Liver (tissue), 3 donors: ENCODE measurements around the gene BLM.

ENCODE experiments used
- CTCF ChIP-seq: fragments of 150-350 bp; IDR thresholded peaks from 2 replicates; pipeline ENCODE4 v1.5.1; 2017; ENCODE audit warnings: improper control_type of control experiment, low read depth, low read length; ENCODE audit not compliant: missing input control
- JUND ChIP-seq, 2 donors: IDR thresholded peaks; 2 replicates each; pipeline ENCODE4 v1.6.1; 2016; ENCODE audit warnings: antibody characterized with exemption in 2 of 2
- NR2F2 ChIP-seq: IDR thresholded peaks from 2 replicates; pipeline ENCODE4 v1.6.1; 2016; ENCODE audit warnings: antibody characterized with exemption
- RAD21 ChIP-seq, 2 donors: IDR thresholded peaks; 2 replicates each; pipeline ENCODE4 v1.6.1; 2016; ENCODE audit warnings: antibody characterized with exemption in 2 of 2, mild to moderate bottlenecking in 2 of 2
- RXRA ChIP-seq, 2 donors: IDR thresholded peaks; 2 replicates each; pipeline ENCODE4 v1.6.1; 2017 to 2018; ENCODE audit warnings: antibody characterized with exemption in 2 of 2, mild to moderate bottlenecking in 1 of 2
- SP1 ChIP-seq: IDR thresholded peaks from 2 replicates; pipeline ENCODE4 v1.6.1; 2018; ENCODE audit warnings: antibody characterized with exemption, mild to moderate bottlenecking
- TAF1 ChIP-seq: conservative IDR thresholded peaks from 2 replicates; pipeline ENCODE4 v1.6.1; 2016; ENCODE audit warnings: antibody characterized with exemption, mild to moderate bottlenecking
- YY1 ChIP-seq: IDR thresholded peaks from 2 replicates; pipeline ENCODE4 v1.6.1; 2016; ENCODE audit warnings: antibody characterized with exemption, mild to moderate bottlenecking
- TF ChIP-seq, protein P1 (sequence below): IDR thresholded peaks from 2 replicates; pipeline ENCODE4 v1.6.1; 2016; ENCODE audit warnings: antibody characterized with exemption
- TF ChIP-seq, protein P2 (sequence below): IDR thresholded peaks from 2 replicates; pipeline ENCODE4 v1.6.1; 2016; ENCODE audit warnings: antibody characterized with exemption, mild to moderate bottlenecking
- donor health status: healthy.
- donor health status: healthy.

- TF ChIP-seq CTCF: no peak
- TF ChIP-seq JUND (IDR thresholded peaks at IDR 0.05): no peak
- TF ChIP-seq, protein P1, sequence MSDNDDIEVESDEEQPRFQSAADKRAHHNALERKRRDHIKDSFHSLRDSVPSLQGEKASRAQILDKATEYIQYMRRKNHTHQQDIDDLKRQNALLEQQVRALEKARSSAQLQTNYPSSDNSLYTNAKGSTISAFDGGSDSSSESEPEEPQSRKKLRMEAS: no peak
- TF ChIP-seq TAF1: no peak
- TF ChIP-seq NR2F2: no peak
- TF ChIP-seq RXRA (IDR thresholded peaks at IDR 0.05): no peak
- TF ChIP-seq SP1: no peak
- TF ChIP-seq YY1: no peak
- no peak for TF ChIP-seq RAD21 (IDR thresholded peaks at IDR 0.05)
- TF ChIP-seq, protein P2, sequence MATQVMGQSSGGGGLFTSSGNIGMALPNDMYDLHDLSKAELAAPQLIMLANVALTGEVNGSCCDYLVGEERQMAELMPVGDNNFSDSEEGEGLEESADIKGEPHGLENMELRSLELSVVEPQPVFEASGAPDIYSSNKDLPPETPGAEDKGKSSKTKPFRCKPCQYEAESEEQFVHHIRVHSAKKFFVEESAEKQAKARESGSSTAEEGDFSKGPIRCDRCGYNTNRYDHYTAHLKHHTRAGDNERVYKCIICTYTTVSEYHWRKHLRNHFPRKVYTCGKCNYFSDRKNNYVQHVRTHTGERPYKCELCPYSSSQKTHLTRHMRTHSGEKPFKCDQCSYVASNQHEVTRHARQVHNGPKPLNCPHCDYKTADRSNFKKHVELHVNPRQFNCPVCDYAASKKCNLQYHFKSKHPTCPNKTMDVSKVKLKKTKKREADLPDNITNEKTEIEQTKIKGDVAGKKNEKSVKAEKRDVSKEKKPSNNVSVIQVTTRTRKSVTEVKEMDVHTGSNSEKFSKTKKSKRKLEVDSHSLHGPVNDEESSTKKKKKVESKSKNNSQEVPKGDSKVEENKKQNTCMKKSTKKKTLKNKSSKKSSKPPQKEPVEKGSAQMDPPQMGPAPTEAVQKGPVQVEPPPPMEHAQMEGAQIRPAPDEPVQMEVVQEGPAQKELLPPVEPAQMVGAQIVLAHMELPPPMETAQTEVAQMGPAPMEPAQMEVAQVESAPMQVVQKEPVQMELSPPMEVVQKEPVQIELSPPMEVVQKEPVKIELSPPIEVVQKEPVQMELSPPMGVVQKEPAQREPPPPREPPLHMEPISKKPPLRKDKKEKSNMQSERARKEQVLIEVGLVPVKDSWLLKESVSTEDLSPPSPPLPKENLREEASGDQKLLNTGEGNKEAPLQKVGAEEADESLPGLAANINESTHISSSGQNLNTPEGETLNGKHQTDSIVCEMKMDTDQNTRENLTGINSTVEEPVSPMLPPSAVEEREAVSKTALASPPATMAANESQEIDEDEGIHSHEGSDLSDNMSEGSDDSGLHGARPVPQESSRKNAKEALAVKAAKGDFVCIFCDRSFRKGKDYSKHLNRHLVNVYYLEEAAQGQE: no peak
Observed at GRCh38 chr15:90794538-90794937, 77.4 kb downstream of the BLM start.
